ENCODE results near the gene VPS35L.

VPS35L gene

DNA sequence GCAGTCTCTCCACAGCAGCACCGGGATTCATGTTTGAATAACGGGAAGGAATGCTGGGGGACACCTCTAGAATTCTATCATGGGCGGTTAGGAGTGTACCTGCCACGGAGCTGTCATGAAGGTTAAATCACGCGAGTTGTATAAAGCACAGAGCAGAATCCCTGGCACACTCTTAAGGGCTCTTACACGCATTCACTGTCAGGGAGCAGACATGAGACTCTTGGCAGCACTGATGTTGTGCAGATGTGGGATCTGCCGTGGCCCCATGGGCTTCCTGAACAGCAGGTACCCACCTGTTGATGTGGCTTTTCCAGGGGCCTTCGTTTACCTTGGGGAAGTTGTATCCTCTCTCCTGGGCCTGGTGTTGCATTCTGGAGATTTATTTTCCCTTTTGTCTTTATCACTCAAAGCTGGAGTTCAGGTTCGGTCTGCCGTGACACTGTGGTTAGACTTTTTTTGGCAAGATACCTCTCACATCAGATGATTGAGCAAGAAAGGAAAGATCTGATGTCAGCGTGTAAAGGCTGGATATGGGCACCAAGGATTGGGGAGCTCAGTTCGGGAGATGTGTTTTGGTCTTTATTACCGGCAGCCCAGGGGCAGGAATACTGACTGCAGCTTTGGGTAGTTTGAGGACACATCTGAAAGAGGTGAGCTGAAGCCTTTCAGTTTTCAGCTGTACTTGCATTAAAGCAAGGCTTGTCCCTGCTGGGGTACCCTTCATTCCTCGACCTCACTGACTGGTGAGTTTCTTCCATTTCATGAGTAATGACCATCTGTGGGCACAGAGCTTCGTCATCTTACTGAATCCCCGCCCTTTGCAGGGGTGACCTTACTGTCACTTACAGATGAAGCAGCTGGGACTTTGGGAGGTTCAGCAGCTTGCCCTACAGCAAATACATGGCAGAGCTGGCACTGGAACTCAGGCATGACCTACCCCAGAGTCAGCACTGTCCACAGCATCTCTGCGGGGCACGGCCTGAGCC is 143.3 kb downstream of the VPS35L start:
- no peak for DNase-seq

DNA sequence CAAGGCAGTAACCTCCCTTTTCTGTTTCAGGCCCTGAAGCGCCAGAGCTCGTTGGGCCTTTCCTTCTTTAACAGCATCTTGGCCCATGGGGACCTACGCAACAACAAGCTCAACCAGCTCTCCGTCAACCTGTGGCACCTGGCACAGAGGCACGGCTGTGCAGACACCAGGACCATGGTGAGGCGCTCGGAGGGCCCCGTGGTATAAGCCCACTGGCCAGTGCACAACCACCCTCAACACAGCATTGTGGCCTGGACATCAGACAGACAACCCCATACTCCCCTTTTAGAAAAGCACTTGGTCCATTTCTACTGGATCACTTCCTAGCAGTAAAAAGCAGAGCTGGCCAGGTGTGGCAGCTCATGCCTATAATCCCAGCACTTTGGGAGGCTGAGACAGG is 144.0 kb downstream of the VPS35L start:
- DNase-seq, result no peak

DNA sequence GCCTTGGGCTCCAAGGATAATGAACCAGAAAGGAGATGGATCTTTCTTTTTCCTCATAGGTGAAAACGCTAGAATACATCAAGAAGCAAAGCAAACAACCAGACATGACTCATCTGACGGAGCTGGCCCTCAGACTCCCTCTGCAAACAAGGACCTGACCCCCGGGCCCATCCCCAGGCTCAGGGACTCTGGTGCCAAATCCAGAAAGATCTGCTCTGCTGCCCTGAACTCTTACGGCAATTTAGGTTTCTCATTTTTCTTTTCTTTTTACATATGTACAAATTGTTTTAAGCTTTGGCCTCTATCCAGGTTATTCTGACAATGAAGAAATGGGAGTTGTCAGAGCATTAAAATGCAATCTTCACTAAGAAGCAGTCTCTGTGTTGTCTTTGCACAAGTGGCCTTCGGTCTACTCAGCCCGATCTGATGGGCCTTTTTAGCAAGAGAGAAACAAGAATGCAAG is 144.8 kb downstream of the VPS35L start:
- DNase-seq, result no peak

DNA sequence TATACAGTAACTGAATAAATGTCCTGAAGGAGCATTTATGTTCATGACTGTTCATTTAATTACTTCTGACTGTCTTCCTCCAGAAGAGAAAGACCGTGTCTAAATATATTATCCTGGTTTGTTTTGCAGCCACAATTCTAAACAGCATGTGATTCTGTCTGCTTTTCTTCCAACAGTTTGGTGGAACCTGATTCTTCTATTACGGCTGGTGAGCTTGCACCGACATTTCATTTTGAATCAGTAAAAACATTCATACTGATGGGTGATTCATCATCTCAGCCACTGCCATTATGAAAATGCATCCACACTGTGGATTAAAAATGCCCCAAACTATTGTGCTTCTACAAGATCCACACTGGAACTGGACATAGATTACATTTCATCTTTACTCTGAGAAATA is 145.6 kb downstream of the VPS35L start:
- DNase-seq, result no peak

DNA sequence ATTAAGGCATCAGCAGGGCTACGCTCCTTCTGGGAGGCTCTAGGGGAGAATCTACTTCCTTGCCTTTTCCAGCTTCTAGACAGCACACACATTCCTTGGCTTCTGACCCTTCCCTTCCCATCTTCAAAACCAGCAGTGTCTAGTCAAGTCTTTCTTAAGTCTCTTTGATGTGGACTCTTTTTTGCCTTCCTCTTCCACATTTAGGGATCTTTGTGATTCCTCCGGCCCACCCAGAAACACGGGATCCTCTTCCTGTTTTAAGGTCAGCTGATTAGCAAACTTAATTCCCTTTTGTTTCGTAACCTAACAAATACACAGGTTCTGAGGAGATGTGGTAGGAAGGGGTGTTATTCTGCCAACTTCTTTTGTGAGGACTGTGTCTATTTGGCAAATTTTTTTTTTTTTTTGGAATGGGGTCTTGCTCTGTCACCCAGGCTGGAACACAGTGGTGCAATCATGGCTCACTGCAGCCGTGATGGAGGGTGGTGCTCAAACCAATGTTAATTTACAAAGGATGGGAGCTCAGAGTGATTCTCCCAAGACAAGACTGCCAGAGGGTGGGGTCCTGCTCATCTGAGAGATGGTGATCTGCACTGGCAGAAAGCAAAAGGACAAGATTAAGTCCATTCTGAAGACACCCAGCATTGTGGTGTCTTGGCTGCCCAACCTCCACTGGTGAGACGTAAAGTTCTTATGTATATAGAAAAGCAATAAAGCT is 147.8 kb downstream of the VPS35L start:
- DNase-seq, result no peak

DNA sequence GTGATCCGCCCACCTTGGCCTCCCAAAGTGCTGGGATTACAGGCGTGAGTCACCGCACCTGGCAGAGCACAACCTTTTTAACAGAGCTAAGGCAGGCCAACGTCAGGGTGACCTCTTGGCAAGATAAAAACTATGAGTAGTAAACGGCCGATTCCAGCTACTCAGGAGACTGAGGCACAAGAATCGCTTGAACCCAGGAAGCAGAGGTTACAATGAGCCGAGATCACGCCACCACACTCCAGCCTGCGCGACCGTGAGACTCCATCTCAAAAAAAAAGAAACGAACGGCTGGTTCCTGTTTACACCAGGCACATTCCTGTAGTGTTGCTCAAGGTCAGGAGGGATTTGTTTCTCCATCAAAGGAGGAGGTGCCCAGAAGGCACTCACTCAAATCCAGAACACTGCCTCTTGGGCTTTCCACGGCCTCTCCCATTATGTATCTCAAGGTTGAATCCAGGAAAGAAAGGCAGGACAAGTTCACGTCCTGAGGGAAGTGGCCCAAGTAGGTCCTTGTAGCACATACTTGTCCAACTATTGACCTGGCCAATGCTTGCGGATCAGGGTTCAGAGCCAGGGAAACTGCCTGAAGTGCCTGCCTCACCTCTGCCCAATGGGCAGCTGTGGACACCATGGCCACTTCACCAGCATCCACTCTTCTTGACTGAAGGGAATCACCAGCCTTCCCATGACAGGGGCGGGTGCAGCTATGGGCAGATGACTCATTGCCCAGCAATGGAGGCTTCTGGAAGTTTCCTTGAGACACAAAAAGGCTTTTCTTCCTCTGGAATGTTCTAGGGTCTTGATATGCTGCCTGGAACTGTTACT is 149.0 kb downstream of the VPS35L start:
- DNase-seq, result no peak

DNA sequence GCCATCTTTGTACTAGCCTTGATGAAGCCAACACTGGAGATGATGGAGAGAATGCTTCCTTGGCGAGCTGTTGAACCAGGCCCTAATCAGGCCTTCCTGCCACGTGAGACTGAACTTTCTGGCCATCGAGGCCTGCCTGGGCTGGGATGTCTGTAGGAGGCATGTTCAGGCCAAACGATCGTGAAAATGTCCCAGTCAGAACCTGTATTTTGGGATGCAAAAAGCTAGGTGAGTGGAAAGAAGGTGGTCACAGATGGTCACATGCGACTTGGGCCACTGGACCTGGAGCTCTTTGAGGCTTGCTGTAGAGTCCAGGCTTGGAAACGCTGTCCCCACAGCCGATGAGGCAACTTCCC is 149.6 kb downstream of the VPS35L start:
- no peak for DNase-seq

DNA sequence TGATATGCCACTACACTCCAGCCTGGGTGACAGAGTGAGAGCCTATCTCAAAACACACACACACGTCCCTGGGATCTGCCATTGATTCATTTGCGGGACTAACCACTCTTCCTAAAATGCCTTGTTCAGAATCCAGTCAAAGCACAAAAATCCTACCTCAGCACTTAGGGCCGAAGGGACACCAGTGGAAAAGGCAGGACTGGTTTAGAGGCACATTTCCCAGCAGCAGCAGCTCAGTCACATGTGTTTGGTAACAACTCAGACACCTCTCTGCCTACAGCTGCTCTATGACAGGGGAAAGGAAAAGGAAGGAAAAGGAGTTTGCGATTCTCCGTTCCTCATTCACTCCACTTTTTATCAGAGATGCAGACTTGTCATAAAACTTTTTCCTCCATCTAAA is 150.3 kb downstream of the VPS35L start:
- no peak for DNase-seq

DNA sequence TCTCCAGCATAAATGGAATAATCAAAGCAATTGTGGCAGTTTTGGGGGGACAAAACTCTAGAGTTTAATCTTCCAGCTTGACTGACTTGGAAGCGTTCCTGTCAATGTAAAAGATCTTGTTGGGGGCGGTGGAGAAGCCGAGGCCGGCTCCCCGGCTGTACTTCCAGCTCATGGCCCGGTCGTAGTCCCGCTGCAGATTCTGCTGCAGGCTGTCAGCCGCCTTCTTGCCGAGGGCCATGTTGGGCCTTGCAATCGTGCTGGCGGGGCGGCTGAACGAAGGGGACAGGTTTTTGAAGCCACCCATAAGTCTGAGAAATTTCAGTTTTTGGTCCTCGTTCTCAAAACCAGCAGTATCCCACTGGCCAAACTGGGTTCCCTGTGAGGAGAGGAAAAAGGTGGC is 151.3 kb downstream of the VPS35L start:
- no peak for DNase-seq

DNA sequence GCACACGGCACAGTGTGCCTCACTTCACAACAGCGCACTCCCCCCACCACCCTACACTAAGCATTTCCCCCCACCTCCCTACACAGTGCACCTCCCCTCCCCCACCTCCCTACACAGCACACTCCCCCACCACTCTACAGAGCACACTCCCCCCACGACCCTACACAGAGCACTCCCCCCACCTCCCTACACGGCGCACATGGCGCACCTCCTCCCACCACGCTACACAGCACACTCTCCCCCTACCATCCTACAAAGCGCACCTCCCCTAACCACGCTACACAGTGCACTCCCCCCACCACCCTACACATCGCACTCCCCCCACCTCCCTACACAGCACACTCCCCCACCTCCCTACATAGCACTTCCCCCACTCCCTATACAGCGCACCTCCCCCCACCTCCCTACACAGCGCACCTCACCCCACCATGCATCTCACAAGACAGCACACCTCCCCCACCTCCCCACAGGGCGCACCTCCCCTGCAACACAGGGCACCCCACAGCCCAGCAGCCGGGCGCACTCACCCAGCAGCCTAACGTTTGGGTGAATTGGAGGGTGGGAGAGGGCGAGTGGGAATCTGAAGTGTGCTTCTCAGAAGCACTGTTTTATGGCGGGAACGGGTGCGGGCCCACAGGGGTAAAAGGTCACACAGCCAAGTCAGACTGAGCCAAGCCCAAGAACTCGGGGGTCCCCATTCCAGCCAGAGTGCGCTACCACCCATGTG is 152.2 kb downstream of the VPS35L start:
- no peak for DNase-seq

DNA sequence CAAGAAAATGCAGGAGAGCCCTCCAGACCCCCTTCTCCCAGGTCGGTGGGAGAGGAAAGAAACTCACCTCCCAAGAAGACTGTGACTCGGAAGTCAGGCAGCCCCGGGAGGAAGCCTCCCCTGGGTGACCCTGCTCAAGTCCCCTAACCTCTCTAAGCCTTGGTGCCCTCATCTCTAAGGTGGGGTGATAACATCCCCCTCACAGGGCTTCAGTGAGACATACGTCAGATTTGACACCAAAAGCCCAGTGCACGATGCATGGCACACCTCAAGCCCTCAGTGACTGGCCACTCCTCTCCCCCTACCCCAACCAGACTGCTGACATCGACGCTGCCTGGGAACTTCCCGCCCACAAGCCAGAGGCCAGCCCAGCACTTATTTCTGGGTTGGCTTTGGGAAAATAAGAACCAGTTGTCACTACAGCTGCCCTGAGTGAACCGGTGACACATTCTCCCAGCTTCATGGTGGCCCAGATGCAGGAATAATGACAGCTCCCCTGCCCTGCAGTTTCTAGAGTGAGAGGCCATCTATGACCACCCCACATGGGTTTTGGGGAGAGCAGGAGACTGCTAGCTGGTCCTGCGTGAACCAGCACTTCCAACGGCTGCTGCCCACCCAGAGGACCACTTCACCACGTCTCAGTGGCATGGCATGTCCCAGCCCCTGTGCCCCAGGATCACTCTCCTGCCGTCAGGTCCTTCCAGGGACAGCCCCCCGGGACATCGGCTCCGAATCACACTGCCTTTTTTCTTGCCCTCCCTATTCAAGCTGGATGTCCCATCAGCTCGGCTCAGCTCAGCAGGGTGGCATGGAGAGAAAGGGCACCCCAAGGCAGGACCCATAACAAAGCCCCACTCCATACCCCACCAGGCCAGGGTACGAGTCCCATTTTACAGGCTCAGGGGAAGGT is 153.0 kb downstream of the VPS35L start:
- DNase-seq, result no peak

DNA sequence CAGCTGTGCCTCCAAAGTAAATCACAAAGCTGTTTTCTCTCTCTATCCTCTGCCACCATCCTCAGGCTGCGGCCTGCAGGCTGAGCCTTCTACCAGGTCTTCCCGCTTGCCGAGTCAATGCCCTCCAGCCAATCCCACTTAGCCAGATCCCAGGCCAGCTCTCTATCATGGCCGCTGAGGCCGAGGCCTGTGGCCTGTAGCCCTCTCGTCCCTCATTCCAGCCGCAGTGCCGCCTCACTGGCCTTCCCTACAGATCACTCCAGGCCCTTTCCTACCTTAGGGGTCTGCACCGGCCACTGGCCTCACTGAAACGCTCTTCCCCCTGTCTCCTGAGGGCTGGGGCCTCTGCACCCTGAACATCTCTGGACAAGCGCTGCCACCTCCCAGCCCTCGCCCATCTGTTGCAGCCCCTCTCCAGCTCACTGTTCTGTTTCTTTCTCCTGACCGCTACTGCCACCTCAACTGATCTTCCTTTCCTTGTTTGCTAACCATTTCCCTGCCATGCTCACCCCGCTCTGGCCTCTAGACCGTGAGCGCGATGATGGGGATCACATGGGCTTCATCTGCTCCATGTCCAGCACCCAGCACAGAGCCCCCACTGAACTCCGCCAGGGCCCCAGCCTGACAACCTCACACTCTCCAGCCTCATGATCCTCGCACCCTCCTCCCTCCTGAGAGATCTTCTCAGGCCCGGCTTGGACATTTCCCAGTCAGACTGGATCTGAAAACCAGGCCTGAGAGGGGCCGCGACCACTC is 154.1 kb downstream of the VPS35L start:
- DNase-seq, result no peak

DNA sequence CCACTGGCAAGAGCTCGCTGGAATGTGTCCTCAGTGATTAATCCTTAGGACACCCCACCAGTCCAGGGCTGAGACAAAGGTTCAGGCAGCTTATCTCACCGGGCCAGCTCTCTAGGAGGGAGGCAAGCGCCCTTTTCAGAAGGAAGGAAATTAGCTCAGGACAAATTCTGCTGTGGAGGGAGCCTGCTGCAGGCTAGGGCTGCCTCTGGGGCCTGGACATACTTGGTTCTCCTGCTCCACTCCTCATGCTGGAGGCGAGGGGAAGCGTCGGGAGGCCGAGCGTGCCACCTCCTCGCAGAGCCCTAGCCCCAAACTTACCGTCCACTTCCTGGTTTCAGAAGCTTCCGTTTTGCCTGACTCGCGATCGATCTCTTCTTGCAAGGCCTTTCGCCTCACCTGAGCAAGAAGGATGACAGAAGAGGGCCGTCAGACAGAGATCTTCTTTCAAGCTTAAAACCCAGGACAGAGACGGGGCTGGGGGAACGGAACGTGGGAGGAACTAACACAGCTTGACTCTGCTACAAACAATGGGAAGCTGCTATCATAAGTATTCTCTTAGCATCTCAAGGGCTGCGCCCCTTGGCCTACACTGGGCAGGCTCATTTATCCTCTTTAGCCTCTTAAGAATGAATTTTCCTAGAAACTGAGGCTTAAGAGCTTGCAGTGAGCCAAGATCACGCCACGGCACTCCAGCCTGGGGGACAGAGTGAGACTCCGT is 154.8 kb downstream of the VPS35L start:
- DNase-seq, result no peak

DNA sequence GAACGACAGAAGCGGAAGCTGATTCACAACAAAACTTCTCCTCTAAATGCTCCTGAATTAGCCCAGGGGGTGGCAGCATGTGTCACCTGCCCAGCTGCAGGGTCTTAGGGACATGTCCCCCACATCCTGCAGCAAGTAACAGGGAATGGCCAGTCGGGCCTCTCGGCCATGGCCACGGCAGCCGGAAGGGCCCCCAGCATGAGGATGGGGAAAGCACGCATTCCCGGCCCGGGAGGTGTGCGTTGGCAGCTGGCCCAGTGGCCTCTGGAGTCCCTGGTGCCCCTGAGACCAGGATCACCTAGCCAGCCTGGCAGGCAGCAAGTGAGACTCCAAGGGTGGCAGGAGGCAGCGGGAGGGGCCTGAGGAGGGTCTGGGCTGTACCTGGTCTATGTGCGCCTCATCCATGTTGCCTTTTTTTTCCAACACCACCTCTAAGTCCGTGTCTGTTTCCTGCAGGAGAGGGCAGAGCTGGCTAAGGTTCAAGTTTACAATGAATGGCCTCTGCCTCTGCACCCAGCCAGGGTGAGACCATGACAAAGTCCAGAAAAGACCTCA is 155.6 kb downstream of the VPS35L start:
- DNase-seq, result no peak

DNA sequence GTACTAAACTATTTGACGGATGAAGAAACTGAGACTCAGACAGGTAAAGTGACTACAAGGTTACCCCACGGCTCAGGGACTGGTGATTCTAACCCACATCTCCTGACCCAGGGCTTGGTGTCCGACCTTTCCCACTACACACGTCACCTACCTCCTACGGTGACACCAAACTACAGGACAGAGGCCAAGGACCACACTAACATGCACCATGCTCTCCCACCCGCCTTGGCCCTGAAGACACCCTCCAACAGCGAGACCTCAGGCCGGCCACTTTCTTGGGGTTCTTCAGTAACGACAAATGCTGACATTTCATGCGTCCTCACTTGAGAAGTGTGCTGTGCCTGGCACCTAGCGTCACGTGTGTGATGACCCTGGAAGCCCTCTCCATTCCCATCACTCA is 156.1 kb downstream of the VPS35L start:
- no peak for DNase-seq

DNA sequence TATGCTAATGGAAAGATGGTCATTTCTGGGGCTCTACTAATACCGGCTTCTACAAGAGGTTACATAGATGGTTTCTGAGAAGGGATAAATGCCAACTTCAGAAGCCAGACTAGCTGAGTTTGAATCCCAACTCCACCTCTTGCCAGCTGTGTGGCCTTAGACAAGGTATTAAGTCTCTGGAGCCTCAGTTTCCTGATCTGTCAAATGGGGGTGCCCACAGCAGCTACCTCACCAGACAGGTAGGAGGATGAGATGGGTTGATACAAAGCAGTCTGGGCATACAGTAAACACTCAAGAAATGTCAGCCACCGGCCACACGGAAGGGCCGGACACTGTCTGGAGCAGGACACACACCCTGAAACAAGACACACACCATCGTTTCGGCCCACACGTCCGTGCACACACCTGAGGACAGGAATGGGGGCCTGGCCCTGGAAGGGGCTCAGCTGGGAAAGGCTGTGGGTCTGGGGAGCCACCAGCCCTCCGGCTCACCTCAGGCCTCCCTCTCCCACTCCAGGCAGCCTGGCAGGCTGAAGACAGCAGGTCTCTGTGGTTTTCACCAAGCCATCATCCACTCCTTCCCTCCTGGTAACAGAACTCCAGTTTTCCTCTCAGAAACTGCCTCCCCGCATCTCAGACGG is 157.0 kb downstream of the VPS35L start:
- no peak for DNase-seq

DNA sequence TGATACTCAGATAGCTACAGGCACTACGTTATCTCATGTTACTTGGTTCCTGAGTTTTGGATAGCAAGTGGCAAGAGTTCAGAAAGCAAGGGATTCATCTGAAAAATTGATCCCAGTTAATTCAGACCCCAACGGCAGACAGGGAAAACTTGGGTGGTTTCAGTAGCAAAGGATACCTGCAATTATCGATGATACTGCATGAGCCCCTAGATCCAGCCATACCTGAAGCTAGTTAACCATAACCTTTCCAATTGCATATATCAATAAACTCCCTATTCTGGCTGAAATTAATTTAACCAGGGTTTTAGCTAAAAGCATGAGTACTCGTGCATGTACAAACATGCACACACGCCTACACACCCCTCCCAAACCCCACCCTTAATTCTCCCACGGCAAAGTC is 158.2 kb downstream of the VPS35L start:
- no peak for DNase-seq

DNA sequence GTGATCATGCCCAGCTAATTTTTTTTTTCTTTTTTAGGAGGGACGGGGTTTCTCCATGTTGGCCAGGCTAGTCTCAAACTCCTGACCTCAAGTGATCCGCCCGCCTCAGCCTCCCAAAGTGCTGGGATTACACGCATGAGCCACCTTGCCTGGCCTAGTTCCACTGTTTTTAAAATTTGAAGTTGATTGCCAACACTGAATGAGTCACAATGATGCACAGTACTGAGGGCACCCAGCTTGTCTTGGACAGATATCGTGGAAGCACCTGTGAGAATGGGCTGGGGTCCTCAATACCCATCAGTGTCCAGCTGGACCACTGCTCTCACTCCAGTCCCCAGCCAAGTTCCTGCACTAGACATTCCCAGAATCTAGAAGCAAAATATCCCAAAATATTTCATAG is 160.1 kb downstream of the VPS35L start:
- no peak for DNase-seq

DNA sequence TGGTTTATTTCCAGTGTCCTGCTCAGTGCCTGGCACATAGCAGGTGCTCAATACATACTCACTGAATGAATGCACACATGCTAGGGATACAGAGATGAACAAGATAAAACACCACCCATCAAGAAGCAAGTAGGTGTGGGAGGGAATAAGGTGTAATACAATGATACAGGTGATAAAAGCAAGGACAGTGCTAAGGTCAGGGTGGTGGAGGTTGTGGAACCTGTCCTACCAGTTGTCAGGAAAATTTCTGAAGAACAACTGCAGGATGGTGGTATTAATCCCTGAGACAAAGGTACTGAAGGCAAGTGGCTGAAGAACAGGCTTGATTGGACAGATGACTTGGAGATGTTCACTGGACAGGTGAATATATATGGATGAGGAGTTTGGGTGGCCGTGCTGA is 160.7 kb downstream of the VPS35L start:
- DNase-seq, result no peak

Measured in NCI-H524 treated with DMSO at 0.1 percent for 48 hours (cell line).